T-helper 22 cell (primary cell): ENCODE measurements around the gene LHFPL2.

ENCODE experiments used
- DNase-seq: peaks from one replicate; pipeline ENCODE4 v3.0.0-alpha.2; 2020; ENCODE audit warnings: low read depth

LHFPL2 gene

GRCh38 chr5:78666041-78666444 is 17.5 kb upstream of the LHFPL2 start:
- no peak for DNase-seq

- DNase-seq, result no peak
These were observed 17.0 kb upstream of the LHFPL2 start for GRCh38 chr5:78665534-78665933.

DNA sequence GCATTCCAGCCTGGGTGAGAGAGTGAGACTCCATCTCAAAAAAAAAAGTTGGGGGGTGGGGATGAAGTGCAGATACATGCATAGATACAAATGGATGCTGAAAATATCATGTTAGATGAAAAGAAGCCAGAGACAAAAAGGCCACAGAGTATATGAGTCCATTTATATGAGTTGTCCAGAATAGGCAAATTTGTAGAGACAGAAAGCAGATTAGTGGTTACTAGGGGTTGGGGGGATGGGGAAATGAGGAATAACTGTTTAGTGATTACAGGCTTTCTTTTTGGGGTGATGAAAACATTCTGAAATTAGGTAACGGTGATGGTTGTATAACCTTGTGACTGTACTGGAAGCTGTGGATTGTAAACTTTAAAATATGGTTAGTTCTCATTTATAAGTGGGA is 13.8 kb upstream of the LHFPL2 start:
- no peak for DNase-seq

- no peak for DNase-seq
These were observed 13.1 kb upstream of the LHFPL2 start for GRCh38 chr5:78661691-78662090.

DNA sequence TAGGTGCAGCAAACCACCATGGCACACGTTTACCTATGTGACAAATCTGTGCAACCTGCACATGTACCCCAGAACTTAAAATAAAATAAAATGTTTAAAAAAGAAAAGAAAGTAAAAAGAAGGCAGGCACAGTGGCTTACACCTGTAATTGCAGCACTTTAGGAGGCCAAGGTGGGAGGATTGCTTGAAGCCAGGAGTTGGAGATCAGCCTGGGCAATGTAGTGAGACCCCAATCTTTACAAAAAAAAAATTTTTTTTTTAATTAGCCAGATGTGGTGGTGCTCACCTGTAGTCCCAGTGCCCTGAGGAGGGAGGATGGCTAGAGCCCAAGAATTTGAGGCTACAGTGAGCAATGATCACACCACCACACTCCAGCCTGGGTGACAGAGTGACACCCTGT is 12.5 kb upstream of the LHFPL2 start:
- no peak for DNase-seq

- DNase-seq, result no peak
These were observed 11.8 kb upstream of the LHFPL2 start for GRCh38 chr5:78660401-78660800.

- DNase-seq, result no peak
These were observed 11.1 kb upstream of the LHFPL2 start for GRCh38 chr5:78659714-78660113.

GRCh38 chr5:78659114-78659513 is 10.5 kb upstream of the LHFPL2 start:
- DNase-seq, result no peak

GRCh38 chr5:78657201-78657600 is 8.6 kb upstream of the LHFPL2 start:
- DNase-seq, result no peak

DNA sequence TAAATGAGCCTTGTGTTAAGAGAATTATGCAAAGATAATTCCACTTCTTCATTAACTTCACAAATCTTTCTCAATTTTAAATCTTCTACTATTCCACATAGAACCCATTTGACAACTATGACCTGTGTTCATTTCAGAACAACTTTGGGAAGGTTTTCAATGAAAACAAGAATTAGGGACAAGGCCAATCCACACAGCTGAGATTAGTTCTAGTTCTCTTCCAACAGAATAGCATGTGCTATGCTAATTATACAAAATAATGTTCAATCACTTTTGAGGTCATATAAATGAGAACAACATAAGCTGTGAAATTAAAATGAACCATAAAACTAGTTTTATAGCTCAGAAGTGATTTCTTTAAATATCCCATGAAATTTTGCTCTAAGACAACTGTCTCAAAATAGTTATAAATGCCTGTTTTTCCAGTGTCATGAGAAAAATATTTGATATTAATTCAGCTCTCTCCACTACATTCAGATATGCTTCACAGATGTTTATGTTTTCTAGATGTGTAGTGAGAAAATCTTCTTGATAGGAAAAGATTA is 7.2 kb upstream of the LHFPL2 start:
- DNase-seq, result no peak

DNA sequence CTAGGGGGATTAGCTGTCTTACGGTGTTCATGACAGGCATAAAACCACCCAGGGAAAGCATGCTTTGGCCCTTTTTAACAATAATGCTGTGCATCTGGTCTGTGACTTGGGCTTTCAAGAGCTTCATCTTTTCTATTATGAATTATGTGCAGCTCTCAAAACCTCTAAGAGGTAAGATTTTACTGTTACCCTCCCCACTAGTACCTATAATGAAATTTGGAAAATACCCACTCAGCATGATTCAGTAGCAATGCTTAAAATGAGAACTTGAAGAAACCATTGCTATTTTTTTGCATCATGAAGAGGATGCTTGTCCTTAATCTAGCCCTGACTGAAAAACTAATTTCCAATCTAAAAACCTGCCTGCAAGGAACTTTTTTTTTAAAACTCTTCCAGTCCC is 5.8 kb upstream of the LHFPL2 start:
- DNase-seq, result no peak

DNA sequence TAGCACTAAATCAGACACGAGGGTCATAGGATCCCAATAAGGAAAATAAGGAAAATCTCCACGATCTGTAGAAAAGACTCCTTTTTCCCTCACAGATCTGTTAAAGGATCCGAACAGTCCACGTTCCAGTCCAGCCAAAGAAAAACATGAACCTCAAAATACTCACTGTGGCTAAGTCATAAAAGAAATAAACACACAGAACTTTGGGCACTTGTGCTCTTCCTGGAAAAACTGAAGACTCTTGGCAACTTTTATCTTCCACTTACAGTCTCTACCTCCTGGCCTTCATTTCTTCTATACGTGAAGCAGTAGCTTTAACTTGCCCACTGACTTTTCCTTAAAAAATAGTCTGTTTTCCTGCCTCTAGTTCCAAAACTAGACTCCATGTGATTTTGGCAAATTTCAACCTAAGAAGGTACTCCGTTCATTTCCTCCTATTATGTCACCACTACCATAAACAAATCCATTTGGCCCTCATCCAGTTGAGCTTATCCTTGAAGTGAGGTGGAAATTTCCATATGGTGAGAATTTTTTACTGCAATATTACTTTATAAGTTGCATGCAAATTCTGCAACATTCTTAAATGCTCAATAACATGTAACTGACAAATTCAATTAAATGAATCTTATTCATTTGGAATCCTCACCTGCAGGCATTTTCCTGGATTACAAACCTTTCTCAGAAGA is 5.3 kb upstream of the LHFPL2 start:
- no peak for DNase-seq

DNA sequence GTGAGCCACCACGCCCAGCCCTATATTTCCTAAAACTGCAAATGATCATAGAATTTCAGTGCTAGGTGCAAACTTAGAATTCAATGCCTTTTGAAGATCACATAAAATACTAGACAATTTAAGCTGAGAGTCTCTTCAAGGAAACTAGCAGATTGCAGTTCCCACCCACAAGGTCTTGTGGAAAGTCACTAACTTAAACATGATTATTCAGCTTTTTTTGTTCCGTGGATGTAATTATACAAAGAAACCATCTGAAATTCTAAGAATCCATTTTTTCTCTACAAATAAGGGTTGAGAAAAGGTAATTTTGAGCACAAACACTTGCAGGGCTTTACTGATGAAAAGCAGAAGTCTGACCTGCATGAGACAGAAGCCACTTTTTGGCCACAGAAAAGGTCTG is 4.5 kb upstream of the LHFPL2 start:
- no peak for DNase-seq

- DNase-seq, result no peak
These were observed 2.9 kb upstream of the LHFPL2 start for GRCh38 chr5:78651468-78651867.

GRCh38 chr5:78650531-78650930 is 2.0 kb upstream of the LHFPL2 start:
- DNase-seq, result no peak

DNA sequence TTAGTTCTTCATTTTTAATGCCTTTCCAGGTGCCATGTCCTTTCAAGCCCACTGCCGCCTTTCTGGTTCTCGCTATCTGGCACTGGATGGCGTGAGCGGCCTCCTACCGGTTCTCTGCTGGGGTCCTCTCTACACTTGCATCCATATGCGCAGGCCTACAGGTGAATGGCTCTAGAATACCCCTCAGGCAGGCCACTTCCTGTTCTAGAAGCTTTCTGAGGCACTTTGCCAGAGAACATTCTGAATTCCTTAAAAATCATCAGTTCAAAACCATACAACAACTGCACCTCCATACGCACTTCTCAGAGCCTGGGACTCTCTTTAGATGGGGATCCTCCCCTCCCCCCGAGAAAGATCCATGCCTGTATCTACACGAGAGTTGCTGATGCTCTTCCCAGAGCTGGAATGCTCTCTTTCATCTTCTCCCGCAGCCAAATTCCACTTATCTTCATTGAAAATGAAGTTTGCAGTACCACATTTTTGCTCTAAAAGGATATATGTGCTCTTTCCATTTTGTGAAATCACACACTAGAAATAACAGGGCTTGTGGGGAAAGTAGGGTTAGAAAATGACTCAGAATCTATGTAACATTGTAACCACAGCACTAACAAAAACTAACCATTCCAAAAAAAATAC is 1.4 kb upstream of the LHFPL2 start:
- DNase-seq, result no peak

DNA sequence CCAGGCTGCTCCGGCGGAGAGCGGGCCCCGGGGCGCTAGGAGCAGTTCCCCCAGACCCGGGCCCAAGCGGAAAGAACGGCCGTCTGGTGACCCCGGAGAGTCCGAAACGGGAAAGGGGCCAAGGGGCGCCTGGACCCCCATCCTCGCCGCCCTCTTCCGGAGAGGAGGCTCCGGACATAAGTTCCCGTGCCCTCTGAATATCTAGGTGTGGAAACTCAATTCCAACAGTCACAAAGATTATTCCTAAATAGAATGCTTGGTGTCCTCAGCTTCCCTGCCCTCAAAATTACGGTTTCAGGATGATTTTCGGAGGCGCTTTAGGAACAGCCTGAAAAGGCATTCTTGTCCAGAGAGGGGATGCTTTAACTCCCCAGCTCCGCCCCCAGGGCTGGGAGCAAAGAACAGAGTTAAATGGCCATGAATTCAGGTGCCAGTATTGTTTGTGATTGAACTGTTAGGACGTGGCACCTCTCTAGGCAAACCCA is 681 bp upstream of the LHFPL2 start:
- DNase-seq, result no peak

GRCh38 chr5:78647838-78648358 is 674 bp downstream of the LHFPL2 start:
- no peak for DNase-seq

DNA sequence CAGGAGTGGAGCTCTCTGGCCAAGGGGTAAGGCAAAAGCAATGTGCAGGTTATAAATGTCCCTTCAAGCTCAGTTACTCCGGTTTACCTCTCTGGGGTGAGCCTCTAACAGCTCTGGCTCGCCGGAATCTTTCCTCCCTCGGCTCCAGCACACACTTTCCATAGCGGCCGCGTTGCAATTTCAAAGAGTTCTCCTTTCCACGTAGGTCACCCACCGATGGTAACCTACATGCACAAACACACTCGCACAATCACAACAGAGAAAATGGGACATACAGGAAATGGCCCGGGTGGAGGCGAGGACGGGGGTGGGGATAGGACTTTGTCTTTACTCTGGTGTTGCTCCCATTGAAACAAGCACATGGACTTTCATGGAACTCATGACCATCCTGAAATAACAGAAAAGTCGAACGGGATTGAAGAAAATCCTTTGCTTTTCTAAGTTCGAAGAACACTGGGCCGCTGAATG is 1.2 kb downstream of the LHFPL2 start:
- DNase-seq, result no peak

DNA sequence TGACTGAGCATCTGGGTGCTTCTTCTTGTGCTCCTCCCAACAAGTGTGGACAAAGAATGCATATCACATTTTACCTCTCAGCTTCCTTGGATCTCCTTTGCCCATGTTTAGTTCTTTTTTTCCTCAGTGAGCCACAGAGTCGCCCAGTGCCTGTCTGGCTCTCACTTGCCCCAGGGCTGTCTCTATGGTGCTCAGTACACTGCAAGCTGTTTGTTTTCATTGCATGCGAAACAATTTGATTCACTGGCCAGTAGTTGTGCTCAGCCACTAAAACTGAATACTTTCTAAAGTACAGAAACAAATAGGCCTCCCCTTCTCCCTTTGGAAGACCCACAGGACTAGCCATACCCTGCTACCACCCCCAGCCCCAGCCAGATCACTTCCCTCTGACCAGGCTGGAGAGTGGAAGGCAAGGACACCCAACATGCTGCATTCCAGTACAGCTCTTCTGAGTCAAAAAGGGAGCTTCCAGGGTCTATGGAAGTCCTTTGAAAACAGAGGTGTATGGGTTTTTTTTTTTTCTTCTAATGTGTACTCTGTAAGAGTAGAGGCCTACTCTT is 3.8 kb downstream of the LHFPL2 start:
- no peak for DNase-seq

GRCh38 chr5:78644129-78644528 is 4.4 kb downstream of the LHFPL2 start:
- no peak for DNase-seq

DNA sequence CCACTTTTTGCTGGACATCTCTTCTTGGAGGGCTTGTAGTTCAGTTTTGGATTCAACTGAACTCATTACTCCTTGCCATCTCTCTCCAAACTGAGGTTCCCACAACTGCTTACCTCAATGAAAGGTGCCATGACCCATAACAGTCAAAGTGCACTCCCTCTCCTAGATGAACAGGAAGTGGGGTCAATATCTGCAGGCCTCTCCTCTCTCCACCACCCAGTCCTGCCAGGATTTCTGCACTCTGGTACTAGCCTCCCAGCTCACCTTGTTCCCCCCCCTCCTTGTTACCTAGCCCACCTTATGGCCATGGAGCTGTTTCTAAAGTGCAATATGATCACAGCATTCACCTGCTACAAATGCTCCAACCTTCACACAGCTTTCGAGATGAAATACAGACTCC is 5.9 kb downstream of the LHFPL2 start:
- no peak for DNase-seq
